NCI-H128 (cell line): ENCODE results near the gene NCEH1.

Experiments used
- DNase-seq: peaks from one replicate; lab custom pipeline; 2025; ENCODE audit not compliant: unreplicated experiment; lab: John Stamatoyannopoulos, UW

NCEH1 gene

DNA sequence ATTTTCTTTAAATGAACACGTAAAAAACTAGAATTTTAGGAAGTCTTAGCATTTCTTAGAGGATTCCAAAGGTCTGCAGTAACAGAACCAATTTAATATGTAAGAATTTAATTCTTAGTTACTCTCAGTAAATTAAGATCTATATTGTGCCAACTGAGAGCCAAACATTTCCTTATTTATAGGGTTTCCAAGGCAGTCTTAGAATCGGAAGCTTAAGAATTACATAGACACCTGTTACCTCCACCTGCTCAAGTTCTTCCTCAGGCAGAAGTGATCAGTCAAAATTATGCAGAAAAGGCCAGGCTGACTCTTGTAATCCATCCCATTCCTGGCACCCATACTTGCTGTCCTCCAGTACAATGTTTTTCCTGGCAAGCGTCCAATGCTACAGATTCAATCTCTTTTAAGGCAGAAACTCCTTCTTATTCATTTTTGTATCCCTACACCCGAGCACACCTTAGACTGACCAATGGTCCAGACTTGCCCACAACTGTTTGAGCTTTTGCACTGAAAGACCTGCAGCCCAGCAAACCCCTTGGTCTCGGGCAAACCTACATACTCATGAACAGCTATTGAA lies 64.3 kb downstream of the NCEH1 start:
- no peak for DNase-seq

DNA sequence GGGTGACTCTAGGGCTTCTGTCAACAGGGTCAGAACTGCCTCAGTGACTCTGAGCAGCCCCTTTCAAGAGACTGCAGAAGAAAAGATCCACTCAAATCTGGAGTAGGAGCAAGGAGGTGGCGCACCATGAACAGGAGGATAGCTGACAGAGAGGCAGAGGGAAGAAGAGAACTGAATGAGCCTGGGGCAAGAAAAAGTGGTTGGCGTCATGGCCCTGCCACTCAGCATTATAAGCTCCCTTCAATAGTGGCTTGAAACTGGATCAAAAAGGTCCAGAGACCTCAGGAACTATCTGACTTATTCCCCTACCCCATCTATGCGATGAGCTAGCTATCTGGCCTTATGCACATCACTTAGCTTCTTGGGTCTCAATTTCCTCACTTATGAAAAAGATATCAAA lies 66.6 kb downstream of the NCEH1 start:
- no peak for DNase-seq

DNA sequence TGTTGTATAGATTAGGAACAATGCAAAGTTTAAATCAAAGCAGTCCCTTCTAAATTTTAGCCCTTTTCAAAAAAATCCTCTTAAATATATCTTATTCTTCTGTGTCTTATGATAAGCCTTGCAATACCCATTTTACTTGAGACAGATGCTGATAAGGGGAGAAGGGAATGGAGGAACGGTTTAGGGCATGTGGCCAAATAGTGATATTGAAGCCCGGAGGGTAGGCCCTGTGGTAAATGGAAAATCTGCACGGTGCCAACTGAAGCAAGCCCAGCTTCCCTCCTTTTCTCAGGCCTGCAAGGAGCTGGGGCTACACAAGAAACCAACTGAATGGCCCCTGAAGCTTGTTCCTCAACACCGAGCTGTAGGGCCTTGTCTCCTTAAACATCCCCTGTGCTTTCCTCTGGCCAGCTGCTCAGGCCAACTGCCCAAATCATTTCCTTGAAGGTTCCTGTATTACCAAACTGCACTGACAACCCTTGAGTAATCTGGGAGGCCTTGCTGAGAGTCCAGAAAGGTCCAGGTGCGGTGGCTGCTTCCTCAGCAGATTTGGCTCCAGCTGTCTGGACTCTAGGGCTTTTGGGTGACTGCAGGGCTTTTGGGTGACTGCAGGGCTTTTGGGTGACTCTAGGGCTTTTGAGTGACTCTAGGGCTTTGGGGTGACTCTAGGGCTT lies 67.2 kb downstream of the NCEH1 start:
- no peak for DNase-seq

DNA sequence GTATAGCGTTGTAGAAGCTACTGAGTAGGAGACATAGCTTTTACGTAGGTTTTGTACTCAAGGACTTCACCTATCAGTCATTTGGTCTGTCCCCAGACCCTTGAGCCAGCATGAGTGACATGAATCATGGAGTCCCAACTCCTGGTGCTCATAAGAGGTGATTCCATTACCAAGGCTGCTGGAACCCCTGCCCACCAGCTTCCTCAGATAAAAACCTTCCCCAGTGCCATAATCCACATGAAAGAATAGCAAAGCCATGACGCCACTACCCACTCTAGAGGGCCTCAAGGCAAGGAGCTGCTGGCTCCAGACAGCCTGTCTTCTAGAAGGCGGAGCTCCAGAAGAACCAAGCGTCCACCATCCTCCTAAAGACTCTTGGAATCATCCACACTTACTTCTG lies 69.6 kb downstream of the NCEH1 start:
- no peak for DNase-seq

DNA sequence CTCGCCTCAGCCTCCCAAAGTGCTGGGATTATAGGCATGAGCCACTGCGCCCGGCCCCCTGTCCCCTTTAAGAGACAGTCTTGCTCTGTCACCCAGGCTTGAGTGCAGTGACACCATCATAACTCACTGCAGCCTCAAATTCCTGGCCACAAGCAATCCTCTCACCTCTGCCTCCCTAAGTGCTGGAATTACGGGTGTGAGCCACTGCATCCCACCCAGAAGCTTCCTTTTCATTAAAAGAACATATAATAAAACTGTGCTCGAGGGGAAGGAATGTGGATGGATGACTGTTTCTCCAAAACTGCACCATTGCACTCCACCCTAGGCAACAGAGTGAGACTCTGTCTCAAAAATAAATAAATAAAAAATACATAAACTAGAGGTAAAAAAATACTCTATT lies 70.1 kb downstream of the NCEH1 start:
- DNase-seq = no peak

DNA sequence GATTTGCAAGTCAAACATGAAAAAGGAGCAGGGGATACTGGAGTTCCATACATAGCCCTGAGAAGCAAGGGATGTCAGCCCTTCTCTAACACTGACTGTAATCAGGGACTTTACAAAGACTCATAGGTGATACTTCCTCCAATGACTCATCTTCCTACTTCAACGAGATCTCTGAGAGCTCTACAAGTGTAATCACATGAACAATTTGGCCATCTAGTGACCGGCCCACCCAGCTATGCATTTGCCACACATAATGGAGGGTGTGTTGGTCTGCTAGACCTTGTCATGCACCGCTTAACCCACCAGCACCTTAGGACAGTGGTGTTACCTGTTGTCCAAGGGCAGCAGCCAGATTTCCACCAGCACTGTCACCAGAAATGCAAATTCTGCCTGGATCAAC lies 75.3 kb downstream of the NCEH1 start:
- no peak for DNase-seq

DNA sequence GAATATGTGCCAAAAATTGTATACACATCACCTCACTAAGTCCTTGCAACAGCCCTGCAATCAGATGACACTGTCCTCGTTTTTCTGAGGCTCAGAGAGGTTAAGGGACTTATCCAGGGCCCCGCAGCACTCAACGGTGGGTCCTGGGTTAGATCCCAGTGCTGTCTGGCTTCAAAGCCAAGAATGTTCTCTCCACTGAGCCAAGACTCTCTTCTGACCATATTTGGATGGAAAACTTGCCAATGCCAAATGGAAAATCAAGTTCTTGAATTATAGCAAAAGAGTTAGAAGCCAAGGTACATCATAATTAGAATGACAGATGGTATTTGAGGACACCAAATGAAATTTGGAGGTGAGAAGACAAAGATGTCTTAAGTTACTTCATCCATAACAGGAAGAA lies 75.9 kb downstream of the NCEH1 start:
- no peak for DNase-seq

DNA sequence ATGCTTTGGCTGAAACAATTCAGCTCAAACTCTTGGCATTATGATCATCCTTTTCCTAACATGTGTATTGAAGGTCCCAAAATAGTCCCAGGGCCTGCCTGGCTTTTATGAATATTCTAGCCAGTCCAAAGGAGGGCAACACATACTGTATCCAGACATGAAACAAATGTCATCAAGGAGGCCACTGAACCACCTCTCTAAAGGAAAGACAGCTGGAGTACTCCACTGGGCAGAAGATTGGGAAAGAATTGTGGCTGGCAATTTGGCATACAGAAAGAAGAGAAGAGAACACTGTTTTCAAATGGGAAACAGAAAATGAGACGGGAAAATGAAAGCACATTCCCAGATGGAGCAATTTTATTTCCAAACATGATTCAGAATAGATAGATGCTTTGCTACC lies 80.6 kb downstream of the NCEH1 start:
- DNase-seq = no peak

DNA sequence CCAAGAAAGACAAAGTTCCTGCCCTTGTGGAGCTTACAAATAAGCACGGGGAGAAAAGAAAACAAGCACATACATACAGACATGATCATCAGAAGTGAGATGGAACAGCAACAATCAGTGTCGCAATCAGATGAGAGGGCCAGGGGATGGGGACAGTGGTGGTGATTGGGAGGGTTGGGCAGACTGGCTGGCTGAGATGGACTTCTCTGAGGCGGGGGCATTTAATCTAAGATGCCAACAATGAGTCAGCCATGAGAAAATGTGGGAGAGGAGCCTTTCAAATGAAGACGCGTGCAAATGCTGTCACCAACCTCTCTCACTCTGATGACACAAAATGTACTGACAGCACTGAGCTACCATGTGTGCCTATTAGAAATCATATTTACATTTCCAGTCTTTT lies 81.4 kb downstream of the NCEH1 start:
- no peak for DNase-seq

DNA sequence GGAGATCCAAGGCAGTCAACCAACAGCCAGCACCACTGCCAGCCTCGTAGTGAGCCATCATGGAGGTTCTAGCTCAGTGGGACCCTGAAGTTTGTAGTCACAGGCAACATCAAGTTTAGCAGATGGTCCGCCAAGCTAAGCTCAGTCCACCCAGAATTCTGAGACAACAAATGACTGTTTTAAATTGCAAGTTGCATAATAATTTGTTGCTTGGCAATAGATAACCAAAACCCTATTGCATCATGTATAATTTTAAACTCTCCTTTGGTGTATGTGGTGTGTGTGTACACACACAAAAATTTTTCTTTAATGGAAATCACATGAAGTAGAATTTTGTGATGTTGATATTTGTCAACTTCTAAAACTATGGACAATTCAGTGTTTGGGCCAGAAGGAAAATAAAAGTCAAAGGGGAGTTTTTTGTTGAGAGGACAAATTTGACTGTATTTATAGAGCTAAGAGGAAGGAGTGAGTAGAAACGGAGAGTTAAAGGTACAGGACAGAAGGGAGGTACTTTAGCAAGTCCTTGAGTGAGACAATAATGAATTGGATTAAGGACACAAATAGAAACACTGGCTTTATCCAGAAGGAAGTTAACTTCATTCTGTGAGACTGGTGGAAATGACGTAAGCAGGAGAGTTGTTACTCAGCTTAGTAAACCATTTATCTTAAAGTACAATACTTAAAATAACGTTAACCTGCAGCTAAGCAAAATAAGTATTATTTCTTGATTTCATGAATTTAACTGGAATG lies 83.6 kb downstream of the NCEH1 start:
- no peak for DNase-seq

DNA sequence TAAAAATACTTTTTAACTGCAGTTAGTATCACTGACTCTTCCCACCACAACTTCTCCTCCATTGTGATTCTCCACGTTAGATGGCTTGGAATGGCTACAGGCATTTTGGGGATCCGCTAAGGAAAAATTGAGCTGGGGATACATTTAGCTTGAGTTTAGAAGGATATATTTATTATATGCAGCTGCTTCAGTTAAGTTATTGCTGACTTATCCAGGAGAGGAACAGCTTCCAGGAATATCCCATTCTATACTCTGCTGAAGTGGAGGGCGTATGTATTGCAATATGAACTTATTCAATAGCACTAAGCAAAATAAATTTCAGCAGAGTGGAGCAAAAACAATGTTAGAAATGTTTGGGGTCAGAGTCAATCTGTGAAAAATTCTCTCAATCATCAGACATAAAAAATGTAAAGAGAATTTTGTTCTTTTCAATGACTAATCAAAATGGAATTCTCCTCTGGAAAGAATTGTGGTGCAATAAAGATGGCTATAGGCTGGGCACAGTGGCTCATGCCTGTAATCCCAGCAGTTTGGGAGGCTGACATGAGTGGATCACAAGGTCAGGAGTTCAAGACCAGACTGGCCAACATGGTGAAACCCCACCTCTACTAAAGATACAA lies 84.7 kb downstream of the NCEH1 start:
- DNase-seq = no peak

DNA sequence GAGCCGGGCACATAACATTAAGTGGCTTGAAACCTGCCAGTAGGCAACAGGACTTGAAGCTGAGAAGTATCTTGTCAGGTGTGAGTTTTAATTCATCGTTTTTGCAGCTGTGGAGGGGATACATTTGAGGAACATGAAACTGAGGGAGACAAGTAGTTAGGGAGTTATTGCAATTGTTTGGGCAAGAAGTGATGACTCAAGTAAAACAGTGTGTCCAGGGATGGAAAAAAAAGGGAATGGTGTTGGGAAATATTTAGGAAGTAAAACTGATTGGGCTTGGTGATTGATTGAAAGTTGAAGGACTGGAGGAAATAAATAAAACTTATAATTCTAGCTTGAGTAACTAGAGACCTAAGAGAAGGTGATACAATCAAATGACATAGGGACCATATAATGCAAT lies 85.5 kb downstream of the NCEH1 start:
- no peak for DNase-seq

DNA sequence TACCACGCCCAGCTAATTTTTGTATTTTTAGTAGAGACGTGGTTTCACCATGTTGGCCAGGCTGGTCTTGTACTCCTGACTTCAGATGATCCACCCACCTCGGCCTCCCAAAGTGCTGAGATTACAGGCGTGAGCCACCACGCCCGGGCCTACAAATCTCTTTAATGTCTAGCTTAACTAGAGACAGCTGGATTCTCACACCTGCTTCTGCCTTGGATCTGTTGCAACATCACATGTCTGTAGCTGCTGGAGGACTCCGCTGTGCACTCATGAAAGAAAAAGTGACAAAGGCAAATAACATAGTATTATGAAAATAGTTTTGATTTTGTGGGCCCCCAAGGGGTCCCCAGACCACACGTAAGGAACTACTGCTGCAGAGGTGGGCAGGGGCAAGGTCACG lies 85.9 kb downstream of the NCEH1 start:
- DNase-seq = no peak

DNA sequence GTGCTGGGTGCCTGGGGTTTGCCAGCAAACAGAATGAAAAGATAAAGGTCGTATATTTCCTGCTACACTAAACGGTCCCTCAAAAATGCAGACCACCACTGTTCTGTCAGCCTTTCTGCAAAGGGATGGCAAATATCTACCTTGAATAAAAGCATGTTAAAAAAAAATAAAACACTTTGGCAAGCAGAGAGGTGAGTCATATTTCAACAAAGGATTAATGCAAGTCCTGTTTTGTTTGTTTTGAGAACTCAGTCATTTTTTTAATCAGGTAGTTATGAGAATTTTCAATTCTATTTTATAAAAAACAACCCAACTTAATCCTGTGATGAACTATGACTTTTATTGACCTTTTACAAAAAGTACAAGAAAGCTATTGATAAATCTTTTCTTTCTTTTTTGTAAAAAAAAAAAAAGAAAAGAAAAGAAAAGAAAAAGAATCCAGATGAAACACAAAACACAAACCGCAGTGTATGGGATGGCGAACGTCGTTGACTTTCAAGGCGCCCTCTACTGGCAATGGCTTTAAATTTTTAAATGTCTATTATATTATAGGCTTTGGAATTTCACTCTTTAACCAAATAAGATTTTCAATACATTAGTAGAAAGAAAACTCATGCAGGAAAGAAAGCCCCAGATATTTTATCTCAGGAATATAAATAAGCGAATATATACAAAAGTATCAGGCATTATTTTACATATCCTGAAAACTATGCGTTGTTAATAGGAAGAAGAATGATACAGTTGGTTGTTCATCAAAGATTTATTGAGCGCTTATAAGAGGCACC lies 87.8 kb downstream of the NCEH1 start:
- no peak for DNase-seq

DNA sequence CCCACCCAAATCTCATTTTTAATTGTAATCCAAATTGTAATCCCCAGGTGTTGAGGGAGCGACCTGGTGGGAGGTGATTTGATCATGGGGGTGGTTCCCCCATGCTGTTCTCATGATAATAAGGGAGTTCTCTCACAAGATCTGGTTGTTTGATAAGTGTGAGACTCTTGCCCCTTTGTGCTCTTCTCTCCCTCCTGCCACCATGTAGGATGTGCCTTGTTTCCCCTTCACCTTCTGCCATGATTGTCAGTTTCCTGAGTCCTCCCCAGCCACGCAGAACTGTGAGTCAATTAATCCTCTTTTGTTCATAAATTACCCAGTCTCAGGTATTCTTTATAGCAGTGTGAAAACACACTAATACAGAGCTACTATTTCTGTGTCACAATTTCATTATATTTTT lies 88.7 kb downstream of the NCEH1 start:
- no peak for DNase-seq

DNA sequence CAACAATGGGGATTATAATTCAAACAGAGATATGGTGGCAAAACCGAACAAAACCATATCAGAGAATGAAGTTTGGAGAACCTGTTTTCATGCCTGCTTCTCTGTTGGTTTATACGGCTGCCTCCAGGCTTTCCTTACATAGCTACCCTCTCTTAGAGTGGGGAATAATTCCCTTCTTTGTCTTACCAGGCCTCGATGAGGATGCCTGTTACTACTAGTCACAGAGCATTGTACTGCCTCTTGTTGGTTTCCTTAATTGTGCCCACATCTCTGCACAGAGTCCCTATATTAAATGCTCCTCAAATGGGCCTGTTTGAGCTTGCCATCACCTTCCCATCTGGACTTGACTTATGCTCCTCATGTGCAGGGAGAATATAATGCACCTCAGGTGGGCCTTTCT lies 92.9 kb downstream of the NCEH1 start:
- no peak for DNase-seq

DNA sequence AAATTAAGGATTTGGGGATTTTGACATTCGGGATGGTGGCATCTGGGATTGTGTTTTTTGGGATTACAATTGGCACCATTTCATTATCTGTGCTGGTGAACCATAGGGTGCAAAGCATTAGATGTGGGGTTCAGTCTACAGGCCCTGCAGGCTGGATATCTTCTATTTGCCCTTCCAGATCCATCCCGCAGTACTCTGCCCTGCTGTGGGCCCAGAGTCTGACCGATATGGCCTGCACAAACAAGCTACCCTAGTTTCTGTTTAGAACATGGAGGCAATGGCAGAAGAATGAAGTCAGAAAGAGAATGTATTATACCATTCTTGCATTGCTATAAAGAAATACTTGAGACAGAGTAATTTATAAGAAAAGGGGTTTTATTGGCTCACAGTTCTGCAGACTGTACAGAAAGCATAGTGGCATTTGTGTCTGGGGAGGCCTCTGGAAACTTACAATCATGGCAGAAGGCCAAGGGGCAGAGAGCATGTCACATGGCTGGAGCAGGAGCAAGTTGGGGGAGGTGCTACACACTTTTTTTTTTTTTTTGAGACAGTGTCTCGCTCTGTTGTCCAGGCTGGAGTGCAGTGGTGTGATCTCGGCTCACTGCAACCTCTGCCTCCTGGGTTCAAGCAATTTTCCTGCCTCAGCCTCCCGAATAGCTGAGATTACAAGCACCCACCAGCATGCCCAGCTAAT lies 93.7 kb downstream of the NCEH1 start:
- DNase-seq = no peak

DNA sequence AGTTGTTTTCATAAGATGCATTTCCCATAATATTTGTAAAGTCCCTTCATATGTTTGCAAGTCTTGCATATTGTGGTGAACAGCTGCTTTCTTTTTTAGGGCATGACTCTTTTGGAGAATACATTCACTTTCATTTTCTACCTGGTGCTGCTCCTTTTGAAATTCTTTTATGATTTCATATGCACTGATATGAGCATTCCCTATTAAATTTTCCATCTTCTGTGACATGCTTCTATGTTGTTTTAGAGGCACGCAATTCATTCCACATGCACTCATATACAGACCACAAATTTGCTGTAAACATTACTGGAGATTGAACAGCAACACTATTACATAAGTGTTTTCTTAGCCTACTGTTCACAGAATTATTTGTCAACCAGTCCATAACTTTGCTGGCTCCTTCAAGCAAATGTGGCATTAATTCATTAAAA lies 94.8 kb downstream of the NCEH1 start:
- DNase-seq = no peak

DNA sequence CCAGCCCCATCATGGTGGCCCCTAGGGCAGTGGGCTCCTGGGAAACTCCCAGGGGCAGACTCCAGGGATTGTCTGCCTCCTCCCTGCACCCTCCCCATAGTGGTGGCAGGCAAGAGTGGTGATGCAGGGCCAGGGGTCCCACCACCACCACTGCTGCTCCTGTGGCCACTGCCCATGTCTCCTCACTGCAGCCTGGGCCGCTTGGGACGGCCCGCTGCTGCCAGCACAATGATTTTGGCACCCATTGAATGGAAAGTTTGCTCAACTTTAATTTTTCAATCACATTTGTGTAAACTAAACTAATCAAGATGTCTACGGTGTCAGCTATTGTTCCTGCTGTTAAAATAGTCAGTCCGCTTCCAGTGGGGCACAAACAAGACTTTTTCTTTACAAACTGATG lies 95.6 kb downstream of the NCEH1 start:
- no peak for DNase-seq

DNA sequence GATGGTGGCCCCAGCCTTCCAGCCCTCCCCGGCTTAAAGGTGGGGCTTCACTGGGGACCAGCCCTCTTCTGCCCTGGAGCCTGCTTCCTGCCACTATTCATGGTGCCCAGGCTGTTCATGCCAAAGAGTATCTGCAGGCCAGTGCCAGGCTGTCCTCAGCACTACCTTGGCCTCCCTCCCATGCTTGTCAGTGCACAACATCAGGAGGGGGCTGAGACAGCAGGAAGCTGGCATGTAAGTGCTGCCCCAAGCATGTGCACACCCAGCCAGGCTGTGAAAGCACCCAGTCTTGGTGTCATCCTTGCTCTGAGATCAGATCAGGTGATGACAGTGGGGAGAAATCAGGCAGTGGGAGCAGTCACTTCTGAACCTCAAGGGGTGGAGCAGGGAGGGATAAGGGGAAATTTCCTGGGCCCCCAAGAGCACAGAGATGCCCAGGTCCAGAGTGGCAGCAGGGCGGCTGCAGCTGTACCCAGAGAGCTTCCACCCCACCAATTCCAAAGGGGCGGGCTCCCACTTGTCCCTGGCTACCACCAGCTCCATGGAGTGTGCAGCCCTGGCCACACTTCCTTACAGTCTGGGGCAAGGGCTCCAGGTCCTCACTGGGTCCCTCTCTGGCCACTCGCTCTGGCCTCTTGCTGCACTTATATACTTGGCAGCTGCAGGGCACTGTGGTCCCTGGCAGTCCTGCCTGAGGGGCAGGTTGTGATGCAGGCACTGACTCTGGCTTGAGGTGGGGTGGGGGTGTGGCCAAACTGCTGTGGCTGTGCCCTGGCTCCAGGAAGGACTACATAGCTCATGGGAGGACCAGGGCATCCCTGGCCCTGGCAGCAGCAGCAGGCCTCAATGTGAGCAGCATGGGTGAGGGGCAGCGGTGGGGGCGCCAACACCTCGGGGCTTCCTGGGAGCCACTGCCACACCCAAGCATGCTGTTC lies 96.3 kb downstream of the NCEH1 start:
- DNase-seq = no peak
